Dedifferentiated amniotic fluid mesenchymal stem cell (primary cell): Measurements from ENCODE around the gene LPAR5.

ENCODE experiments used
- DNase-seq: peaks from one replicate; pipeline ENCODE4 v3.0.0-alpha.2; 2016; ENCODE audit errors: extremely low spot score

LPAR5 gene

DNA sequence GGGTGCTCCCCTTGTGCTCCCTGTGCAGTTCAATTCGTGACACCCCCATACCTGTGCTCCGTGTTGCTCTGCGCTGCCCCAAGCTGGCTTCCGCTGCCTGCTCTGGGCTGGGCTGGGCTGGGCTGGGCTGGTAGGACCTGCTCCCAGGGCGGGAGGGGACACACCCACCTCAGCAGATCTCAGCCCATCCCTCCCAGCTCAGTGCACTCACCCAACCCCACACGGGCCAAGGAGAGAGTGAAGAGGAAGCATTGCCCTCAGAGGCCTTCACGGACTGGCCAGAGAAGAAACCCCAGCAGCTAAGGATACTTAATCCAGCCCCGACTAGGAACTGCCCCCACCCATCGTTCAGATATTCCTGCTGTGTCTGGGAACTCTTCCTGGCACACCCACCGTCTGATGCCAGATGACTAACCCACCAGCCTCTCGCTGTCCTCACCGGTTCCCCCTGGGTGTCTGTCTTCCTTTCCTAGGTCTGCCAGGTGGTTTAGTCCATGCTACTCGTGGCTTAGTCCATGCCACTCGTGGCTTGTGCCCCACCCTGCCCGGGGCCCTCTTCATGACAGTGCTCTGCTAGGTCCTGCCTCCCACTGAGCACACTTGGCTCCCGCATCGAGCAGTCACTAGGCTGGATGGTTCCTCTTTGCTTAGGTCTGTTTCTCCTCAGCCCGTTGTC lies at the start of gene LPAR5:
LPAR5 (minus strand) TSS at position 104 of the 676 bp plus-strand sequence. CDS start 14,711 bp downstream, outside the sequence.
- no peak for DNase-seq

DNA sequence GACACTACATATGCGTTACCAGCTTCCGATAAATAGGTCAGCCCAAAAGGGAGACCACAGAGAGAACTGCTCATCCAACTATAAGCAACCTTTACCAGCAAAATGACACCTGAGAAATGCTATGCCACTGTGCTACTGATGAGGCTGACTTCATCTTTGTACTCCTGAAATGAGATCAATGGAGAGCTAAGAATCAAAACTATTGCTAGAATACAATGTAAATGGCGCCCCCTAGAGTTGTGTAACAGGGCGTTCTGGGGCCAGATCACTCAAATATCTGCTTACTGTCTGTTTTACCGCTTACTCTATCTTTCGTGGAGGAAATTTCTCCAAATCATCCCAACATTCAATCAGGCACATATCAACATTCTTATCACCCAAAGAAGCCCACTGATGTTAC lies 48.9 kb upstream of the LPAR5 start:
- DNase-seq, result no peak

DNA sequence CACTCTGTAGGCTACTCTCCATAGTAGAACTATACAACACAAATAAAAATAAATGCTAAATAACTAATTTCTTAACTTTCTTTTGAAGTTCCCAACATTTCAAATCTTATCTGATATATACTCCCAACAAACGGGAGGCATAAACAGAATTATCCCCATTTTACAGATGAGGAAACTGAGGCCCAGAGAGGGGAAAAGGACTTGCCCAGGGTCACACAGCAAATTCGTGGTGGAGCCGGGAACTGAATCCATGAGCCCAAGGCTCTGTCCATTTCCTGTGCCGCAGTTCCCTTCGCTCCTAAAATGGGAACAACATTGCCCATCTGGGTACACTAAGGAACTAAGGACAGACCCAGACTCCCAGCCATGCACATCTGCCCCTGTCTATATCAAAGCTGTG lies 41.2 kb upstream of the LPAR5 start:
- DNase-seq, result no peak

DNA sequence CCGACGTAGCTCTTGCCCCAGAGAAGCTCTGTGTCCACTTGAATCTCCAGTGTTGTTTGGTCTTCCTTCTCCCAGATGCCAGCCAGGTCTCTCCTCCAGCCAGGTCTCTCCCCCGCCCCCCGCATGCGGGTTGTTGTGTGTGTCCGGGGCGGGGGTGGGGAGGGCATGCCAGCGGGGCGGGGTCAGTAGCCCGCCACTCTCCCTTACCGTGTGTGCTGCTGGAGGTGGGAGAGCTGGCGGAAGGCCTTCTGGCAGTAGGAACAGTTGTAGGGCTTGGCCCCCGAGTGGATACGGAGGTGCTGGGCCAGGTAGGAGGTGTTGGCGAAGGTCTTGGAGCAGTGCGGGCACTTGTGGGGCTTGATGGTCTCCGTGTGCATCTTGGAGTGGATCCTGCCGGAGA lies 36.4 kb upstream of the LPAR5 start:
- no peak for DNase-seq

DNA sequence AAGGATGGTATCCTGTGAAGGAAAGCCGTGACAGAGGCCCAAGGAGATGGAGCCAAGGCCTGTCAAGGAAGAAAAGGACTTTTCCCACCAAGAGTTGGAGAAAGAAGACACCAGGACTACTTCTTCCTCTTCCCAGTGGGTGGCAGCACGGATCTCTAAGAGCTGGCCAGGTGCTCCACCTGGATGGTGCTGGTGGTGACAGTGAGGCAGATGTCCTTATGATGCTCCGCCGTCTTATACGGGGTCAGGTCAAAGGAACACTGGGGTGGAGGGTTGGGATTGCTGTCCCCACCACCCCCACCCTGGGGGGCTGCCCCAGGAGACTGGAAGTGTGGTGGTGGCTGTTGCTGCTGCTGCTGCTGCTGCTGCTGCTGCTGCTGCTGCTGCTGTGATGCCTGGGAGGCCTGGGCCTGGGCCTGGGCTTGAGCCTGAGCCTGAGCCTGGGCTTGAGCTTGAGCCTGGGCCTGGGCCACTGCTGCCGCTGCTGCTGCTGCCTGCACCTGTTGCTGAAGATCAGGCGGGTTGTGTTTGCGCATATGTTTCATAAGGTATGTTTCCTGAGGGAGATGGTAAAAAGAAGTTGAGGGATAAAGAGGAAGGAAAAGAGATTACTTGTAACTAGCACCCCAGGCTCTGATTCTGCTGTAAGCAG lies 31.9 kb upstream of the LPAR5 start:
- no peak for DNase-seq

DNA sequence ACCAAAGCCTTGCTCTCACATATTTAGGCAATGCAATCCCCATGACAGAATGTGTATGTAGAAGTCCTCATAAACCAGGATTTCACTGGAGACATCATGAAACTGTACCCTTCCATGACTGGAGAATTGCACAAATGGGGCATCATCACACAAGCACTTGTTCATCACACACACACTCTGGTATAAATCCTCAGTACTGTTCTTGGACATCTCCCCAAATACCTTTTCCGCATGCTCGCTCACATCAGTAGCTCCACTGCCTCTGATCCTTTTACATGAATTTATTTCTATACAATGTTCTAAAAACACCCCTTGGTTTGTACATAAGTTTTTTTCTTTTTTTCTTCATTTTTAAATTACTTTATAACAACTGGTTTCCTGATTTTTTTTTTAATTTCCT lies 30.5 kb upstream of the LPAR5 start:
- no peak for DNase-seq

DNA sequence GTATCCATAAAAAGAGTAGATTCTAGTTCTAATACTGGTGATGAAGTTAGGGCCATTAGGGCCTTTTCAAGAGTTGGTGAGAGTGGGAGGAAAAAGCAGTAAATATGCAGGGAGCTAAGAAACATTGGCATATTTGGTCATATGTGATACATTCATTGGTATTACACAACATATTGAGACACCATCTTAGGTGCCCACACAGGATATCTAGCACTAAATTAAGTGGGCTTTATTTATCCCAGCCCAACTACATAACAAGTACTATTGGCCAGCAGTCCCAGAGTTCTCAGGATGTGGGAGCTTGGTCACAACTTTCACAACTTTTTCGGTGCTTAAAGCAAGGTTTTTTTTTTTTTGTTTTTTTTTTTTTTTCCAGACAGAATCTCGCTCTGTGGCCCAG lies 29.1 kb upstream of the LPAR5 start:
- DNase-seq, result no peak

DNA sequence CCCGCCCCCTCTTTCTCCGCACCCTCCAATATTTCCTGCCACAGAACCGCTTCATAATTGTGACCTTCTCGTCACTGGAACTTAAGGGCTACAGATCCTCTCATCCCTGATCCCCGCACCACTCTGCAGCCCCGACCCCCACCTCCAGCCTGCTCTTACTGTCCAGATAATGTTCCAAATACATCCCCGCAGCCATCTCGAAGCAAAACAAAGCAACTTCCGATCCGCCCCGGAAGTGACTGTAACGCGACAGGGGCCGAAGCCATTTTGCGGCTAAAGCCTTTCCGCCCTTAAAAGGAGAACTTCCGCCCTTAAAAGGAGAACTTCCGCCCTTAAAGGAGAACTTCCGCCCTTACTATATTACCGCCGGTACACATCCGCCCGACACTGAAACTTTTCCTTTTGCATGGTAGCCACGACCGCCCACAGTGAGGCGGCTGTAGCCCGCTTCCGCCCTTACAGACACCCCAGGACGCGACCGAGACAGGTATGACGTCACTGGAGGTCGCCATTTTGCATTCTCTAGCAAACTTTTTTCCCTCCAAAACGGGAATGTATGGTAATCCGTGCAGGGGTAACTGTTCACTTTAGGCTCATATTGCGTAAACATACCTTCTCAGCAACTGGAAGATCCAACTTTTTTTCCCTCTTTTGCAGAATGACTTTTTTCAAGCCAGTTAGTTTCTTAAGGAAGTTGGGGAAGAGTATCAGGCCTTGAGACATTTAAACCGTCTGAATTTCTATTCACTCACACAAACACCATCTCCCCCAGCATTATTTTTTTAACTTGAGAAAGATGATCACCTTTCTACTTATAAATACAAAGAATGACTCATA lies 27.4 kb upstream of the LPAR5 start, which contains the start of gene ING4:
ING4 (minus strand) TSS at position 214 of the 837 bp plus-strand sequence; CDS start at position 196, 18 bp downstream.
- peak; percentile 100 for DNase-seq

DNA sequence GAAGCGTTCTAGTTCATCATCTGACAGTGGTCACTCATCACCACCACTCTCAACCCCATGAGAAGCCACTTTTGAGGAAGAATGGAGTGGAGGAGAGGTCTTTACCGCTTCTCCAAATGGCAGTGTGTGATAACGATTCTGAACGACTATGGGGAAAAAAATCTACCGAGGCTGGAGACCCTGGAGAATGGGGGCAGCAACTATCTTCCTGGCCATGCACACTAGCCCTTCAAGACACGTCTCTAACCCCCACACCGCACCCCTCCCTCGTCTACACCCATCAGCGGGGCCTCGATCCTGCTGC lies 26.8 kb upstream of the LPAR5 start:
- DNase-seq, result no peak

DNA sequence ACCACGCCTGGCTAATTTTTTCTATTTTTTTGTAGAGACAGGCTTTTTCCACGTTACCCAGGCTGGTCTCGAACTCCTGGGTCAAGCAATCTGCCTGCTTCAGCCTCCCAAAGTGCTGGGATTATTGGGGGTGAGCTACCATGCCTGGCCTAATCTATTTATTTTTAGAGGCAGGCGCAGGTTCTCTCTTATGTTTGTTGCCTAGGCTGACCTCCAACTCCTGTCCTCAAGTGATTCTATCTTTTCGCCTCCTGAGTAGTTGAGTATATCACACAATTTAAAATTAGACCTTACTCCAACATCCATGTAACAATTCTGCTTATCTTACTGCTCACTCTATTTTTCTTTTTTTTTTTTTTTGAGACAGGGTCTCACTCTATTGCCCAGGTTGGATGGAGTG lies 18.2 kb upstream of the LPAR5 start:
- no peak for DNase-seq

DNA sequence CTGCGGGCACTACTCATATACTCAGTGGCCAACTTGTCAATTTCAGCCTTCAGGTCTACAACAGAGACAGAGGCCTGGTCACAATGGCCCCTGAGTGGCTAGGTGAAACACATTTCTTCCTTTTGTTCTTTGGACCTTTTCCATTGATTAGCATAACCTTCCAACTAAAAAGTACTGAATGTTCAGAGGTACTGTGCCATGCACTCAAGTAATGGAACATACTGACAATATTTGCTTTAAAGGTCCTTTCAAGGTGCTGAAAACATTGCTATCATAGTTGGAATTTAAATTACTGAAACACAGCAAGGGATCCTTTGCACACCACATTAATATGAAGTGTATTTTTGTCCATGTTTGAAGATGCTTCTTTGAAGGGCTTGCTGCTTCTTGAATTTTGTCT lies 17.6 kb upstream of the LPAR5 start:
- DNase-seq, result no peak

DNA sequence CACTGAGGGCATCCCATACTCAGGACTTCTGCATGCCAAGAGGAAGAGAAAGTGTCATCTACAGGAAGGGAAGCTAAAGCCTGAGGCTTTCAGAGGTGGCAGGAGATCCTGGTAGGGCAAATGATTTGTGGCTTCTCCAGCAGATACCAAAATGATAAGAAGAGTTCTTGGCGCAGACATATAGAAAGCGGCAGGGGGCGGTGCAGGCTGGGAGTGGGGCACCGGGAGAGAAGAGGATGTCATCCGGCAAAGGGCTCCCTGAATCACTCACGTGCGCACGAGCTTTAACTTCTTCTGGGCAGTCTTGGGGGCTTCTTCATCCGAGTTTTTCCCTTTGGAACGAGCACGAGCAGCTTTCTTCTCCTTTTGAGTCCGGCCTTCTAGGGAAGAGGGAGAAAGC lies 16.6 kb upstream of the LPAR5 start:
- DNase-seq, result no peak

DNA sequence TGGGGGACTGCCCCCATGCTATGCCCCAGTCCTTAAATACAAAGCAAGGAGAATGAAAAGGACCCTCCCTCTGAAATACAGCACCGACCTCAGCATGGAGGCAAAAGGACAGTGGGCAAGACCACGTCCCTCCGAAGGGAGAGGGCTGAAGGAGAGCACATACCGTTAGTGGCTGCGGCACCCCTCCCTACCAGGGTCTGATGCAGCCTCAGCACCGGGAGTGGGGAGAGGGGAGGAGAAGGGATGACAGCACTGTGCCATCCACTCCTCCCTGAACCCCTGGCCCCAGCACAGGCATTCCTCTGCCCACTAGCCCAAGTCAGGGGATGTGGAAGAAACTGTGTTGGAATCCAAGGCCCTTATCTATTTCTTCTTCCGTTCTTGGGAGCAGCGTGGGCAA lies 15.1 kb upstream of the LPAR5 start:
- no peak for DNase-seq

DNA sequence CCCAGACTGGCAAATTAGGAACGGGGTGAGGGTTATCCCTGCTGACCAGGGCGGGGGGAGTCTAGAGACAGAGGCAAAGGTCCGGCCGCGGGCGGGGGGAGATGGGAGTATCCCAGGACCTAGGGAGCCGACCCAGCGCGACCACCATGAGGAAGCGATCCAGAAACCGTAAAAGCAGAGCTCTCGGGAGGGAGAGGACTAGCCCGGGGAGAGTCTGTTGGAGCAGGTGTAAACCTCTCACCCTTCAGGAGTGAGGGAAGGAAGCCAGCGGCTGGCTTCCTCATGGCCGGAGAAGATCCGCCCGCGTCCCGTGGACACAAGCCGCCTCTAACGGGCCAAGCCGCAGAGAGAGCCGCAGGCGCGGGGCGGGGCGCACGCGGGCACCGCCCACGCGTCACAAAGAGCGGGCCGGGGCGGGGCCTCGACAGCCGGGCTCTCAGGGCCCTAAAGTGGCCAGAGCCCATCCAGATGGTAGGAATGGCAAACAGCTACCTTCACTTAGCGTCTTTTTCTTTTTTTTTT lies 11.4 kb upstream of the LPAR5 start, which contains the start of gene ACRBP:
ACRBP (minus strand) TSS at position 350 of the 522 bp plus-strand sequence; CDS start at position 284, 66 bp downstream.
- peak; percentile 31 for DNase-seq

DNA sequence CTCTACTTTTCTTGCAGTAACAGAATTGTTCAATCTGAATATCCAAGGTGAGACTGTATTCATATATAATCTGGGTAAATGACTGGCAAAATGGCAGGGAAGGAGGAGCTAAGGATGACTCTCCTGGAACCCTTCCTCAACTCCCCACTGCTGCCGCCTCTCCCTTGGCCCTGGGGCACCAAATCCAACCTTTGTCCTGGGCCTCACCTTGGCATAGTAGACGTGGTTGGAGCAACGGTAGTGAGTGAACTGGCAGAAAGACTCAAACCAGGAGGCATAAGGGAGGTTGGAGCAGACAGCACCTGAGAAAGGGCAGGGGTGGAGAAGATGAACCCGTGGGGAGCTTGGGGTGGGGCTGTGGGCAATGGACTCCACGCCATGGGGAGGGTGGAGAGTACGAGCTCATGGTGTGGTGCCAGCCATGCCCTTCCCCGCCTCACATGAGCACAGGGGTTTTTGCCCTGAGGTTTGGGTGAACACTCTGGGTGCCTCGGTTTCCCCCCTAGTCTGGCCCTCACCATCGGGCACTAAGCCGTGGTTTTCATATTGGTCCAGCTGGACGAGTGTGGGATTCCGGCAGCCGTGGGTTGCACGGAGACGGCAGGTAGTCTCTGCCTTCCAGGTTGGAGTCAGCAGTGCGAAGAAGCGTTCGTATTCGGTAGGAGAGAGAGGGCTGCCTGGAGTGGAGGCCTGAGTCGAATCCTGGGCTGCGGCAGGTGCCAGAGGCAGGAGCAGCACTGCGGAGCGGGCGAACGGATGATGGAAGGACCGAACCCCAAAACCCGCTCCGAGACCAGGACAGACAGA lies 10.7 kb upstream of the LPAR5 start:
- DNase-seq, result no peak

DNA sequence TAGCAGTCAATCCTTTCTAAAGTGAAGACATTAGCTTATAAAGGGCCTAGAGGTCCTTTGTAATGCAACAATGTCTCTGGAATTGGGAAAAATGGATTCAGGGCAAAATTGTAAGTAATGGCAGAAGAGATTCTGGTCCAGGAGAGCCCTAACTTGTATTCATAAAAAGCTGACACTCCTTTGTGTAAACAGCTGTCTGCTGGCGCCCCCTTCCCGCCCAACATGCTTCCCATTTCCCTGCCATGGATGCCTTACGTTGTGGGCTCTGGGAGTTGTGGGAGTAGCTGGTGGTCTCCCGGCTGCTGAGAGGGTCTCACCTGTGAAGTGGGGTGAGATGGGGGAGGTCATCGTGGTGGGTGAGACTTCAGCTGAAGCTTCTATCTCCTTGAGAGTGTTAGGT lies 9.1 kb upstream of the LPAR5 start:
- DNase-seq, result no peak

DNA sequence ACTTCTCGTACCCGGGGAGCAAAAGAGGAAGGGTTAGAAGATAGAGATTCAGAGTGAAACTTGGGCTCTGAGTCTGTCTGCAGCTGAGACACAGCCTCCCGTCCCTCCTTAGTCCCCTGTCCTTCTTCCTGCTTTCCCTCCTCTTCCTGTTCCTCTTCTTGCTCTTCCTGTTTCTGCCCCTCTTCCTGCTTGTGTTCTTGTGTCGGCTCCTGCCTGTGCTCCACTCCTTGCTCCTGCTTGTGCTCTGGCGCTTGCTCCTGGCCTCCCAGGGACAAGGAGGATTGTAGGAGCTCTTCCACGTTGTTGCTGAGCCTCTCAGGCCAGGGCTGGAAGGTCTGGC lies 8.5 kb upstream of the LPAR5 start:
- no peak for DNase-seq

DNA sequence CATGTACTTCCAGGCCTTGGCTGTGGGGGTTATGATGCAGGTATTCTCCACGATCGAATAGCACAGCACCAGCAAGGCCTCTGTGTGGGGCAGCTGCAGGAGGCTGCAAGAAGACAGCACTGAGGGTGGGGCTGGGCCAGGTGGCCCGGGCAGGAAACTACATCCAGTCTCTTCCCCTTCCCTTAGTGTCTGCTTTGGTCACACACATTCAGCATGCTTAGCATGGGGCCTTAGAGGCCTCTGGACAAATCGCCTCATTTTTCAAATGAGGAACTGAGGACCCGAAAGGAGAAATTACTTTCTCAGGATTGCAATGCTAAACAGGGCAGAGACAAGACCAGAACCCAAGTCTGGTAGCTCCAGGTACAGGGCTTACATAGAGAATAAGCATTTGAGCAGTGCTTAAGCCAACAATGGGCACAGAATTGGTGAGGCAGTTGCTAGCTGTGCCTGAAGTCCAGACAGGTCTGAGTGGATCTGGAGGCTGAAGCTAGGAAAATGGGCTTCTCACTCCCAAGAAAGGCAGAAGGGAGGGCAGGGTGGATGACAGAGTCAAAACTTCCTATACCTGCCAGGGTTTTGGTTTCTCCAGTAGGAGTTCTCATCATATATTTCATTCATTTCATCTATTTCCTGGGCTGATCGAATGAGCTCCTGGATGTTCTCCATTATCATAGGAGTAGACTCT lies 8.0 kb upstream of the LPAR5 start:
- no peak for DNase-seq

DNA sequence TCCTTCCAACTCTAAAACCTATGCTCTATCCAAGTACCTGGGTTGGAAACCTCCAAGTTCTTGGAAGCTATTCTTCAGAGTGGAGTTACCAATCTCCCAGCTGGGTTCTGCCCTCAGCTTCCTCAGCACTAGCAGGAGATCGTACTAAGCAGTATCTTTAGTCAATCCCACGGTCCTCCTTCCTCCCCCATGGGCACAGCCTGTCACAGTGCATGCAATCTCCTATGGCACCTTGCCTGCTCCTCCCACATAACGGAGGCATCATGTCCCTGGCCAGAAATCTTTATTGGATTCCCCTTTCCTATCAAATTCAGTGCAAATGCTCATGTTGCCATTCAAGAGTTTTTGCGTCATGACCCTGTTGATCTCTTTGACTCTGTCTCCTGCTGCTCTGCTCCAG lies 5.4 kb upstream of the LPAR5 start:
- DNase-seq, result no peak

DNA sequence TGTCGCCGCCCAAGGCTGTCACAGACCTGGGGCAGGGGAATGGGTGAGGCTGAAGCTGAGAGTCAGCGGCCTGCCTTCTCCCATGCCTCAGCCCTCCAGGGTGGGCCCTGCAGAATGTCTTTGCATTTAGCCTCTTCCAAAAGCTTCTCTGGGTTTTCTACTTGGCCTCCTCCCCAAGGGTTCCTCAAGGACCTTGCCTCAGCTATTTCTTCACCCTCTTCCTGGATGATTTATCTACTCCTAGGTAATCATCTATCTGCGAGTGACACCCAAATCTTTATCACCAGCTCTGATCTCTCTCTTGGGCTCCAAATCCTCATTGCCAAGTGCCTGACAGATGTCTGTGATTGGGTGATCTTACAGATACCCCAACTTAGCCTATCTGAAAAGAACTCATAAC lies 4.7 kb upstream of the LPAR5 start:
- DNase-seq, result no peak

DNA sequence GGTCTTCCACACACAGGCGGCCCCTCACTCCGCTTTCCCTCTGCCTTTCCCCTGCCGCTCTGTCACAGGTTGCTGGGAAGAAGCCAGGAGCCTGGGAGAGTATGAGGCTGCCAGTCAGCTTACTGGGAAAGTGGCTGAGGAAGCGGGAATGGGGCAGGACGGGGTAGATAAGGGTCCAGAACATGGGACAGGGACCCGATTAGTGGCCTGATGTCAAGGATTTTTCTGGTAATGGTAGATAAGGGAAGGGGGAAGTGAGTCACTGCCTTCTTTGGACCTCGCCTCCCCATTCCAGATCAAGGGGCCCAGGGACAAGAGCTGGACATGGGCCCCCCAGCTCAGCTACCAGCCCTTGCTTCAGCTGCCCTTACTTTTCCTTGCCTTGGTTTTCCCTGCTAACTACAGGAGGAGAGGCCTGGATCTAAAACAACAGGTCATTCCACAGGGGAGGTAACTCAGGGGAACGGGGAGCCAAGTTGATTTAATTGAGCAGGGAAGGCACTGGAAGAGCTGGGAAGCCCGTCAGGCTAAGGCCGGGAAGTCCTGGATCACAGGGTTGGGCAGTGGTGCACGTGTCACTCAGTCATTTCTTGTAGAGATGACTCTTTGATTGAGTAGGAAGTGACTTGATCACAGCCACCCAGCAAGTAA lies 3.5 kb upstream of the LPAR5 start:
- no peak for DNase-seq
